HEK293 (cell line): Measurements from ENCODE around the gene SH3RF3.
A peak's percentile ranks its signal among the peaks of the same experiment; 100 is the strongest.

Source experiments
- CTCF ChIA-PET: fragments of 350-600 bp; formaldehyde crosslinking; extraction: SDS; loops from one replicate; lab custom pipeline; 2021; ENCODE audit warnings: antibody characterized with exemption; lab: Yijun Ruan, JAX
- POLR2A ChIA-PET: fragments of 300-600 bp; formaldehyde crosslinking; extraction: SDS; loops from one replicate; lab custom pipeline; 2020; ENCODE audit warnings: antibody characterized with exemption, inconsistent platforms; lab: Yijun Ruan, JAX
- H3K27ac ChIP-seq: fragments of 200-500 bp; sonication (Bioruptor generic); 2 replicates; pipeline ENCODE4 v1.5.1; 2014; ENCODE audit warnings: low read depth, low read length, control low read depth, inconsistent platforms; ENCODE audit errors: extremely low read depth
- H3K36me3 ChIP-seq, 2 experiments: fragments of 200-500 bp in 1 of 2; sonication (Bioruptor generic) in 1 of 2; 1 replicate in 1 of 2; 2 replicates in 1 of 2; pipeline ENCODE4 v1.5.1; 2014 to 2017; ENCODE audit warnings: inconsistent platforms in 2 of 2, low read length in 2 of 2; ENCODE audit not compliant: control insufficient read depth in 2 of 2, insufficient read depth in 1 of 2
- H3K4me1 ChIP-seq: fragments of 200-500 bp; sonication (Bioruptor generic); 2 replicates; pipeline ENCODE4 v1.5.1; 2014; ENCODE audit warnings: mild to moderate bottlenecking, low read length, inconsistent platforms; ENCODE audit not compliant: control insufficient read depth, insufficient read depth
- H3K4me3 ChIP-seq: 2 replicates; pipeline ENCODE4 v1.5.1; 2011; ENCODE audit warnings: low read depth, mild to moderate bottlenecking, control low read depth, low read length, moderate library complexity
- H3K9me3 ChIP-seq: fragments of 200-500 bp; sonication (Bioruptor generic); 2 replicates; pipeline ENCODE4 v1.5.1; 2014; ENCODE audit warnings: low read depth, low read length, inconsistent platforms; ENCODE audit not compliant: control insufficient read depth, insufficient read depth
- HOXA7 ChIP-seq: sonication (generic); formaldehyde crosslinking; IDR thresholded peaks from 2 replicates; pipeline ENCODE4 v1.8.1; 2022; ENCODE audit warnings: missing genetic modification reagents, borderline replicate concordance
- KLF1 ChIP-seq: fragments of 450-650 bp; formaldehyde crosslinking; IDR thresholded peaks from 2 replicates; pipeline ENCODE4 v1.5.1; 2016; ENCODE audit warnings: missing biosample characterization, missing genetic modification characterization
- KLF8 ChIP-seq: fragments of 450-650 bp; formaldehyde crosslinking; IDR thresholded peaks from 2 replicates; pipeline ENCODE4 v1.5.1; 2016; ENCODE audit warnings: missing biosample characterization, missing genetic modification characterization
- MEIS1 ChIP-seq: sonication (generic); formaldehyde crosslinking; IDR thresholded peaks from 2 replicates; pipeline ENCODE4 v1.8.1; 2022; ENCODE audit warnings: missing genetic modification reagents, mild to moderate bottlenecking, borderline replicate concordance
- OSR2 ChIP-seq: fragments of 450-650 bp; formaldehyde crosslinking; IDR thresholded peaks from 2 replicates; pipeline ENCODE4 v1.5.1; 2016; ENCODE audit warnings: missing biosample characterization, missing genetic modification characterization
- SCRT2 ChIP-seq: fragments of 450-650 bp; formaldehyde crosslinking; IDR thresholded peaks from 2 replicates; pipeline ENCODE4 v1.5.1; 2016; ENCODE audit warnings: missing biosample characterization, missing genetic modification characterization
- TCF7L2 ChIP-seq: IDR thresholded peaks from 2 replicates; pipeline ENCODE4 v1.6.1; 2011; ENCODE audit warnings: low read depth, mild to moderate bottlenecking, inconsistent platforms, low read length, moderate library complexity, borderline replicate concordance
- ZNF121 ChIP-seq: fragments of 450-650 bp; formaldehyde crosslinking; IDR thresholded peaks from 2 replicates; pipeline ENCODE4 v1.5.1; 2016; ENCODE audit warnings: missing biosample characterization, missing genetic modification characterization
- ZNF324 ChIP-seq: fragments of 450-650 bp; formaldehyde crosslinking; IDR thresholded peaks from 2 replicates; pipeline ENCODE4 v1.5.1; 2016; ENCODE audit warnings: missing biosample characterization, missing genetic modification characterization
- ZNF37A ChIP-seq: fragments of 450-650 bp; IDR thresholded peaks from 2 replicates; pipeline ENCODE4 v1.5.1; 2018; ENCODE audit warnings: missing biosample characterization, missing genetic modification characterization
- ZNF433 ChIP-seq: fragments of 450-650 bp; formaldehyde crosslinking; IDR thresholded peaks from 2 replicates; pipeline ENCODE4 v1.5.1; 2016; ENCODE audit warnings: missing biosample characterization, missing genetic modification characterization, low read depth
- ZNF560 ChIP-seq: fragments of 450-650 bp; formaldehyde crosslinking; IDR thresholded peaks from 2 replicates; pipeline ENCODE4 v1.5.1; 2017; ENCODE audit warnings: missing biosample characterization, missing genetic modification characterization, borderline replicate concordance
- ZNF629 ChIP-seq: fragments of 450-650 bp; formaldehyde crosslinking; IDR thresholded peaks from 2 replicates; pipeline ENCODE4 v1.5.1; 2017; ENCODE audit warnings: missing biosample characterization, missing genetic modification characterization
- ZNF660 ChIP-seq: fragments of 450-650 bp; IDR thresholded peaks from 2 replicates; pipeline ENCODE4 v1.5.1; 2018; ENCODE audit warnings: missing biosample characterization, mild to moderate bottlenecking, missing genetic modification characterization
- ZNF776 ChIP-seq: fragments of 450-650 bp; formaldehyde crosslinking; IDR thresholded peaks from 2 replicates; pipeline ENCODE4 v1.5.0; 2017; ENCODE audit warnings: missing biosample characterization, missing genetic modification characterization, borderline replicate concordance
- TF ChIP-seq, protein P1 (sequence below): fragments of 450-650 bp; formaldehyde crosslinking; IDR thresholded peaks from 2 replicates; pipeline ENCODE4 v1.5.1; 2016; ENCODE audit warnings: missing biosample characterization, missing genetic modification characterization
- TF ChIP-seq, protein P2 (sequence below): fragments of 450-650 bp; formaldehyde crosslinking; IDR thresholded peaks from 2 replicates; pipeline ENCODE4 v1.5.1; 2016; ENCODE audit warnings: missing biosample characterization, missing genetic modification characterization
- TF ChIP-seq, protein P3 (sequence below): fragments of 450-650 bp; formaldehyde crosslinking; IDR thresholded peaks from 2 replicates; pipeline ENCODE4 v1.5.1; 2016; ENCODE audit warnings: missing biosample characterization, missing genetic modification characterization
- TF ChIP-seq, protein P4 (sequence below): IDR thresholded peaks from 2 replicates; pipeline ENCODE4 v1.6.1; 2011; ENCODE audit warnings: mild to moderate bottlenecking, low read depth, low read length, borderline replicate concordance

SH3RF3 gene

DNA sequence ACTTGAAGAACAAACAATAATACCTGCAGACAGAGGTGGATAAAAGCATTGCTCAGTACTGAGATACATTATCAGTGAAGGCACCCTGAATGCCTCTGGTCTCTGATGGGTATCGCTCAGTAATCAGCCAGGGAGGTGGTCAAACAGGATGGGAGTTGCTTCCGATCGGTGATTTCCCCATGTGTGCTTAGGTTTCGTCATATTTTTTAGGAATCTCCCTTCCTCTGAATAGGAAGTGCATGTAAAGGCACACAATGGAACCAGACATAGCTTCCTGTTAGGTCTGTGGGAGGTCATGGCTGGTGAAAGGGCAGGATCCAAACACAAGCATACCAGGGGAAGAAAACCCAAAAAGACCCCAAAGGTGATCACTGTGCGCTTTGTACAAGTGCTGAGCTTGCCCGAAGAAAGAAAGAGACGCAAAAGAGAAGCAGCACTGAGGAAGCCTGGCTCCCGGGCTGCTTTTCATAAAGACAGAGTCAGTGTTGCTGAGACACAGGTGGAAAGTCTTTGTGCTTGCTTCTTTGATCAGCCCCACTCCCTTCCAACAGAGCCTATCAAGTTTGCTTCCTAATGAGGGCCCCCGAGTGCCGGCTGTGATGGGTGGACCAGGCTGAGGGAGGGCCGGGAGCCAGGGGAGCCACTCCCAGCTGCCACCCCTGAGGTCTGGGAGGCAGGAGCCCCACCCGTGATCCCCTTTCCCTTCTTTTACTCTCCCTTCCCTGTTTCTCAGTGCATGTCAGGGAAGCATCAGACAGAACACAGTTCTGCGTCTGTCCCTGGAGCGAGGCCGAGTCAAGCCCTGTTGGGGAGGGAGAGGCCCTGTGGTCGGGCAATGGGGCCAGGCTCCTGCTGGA, 138.2 kb downstream of the SH3RF3 start:
- Histone ChIP-seq H3K4me3 (no peak overlapping the region), H3K9me3 (no peaks in the 10 kb centered on the region), H3K4me1 (no peaks in the 10 kb centered on the region; the same call in 1 of the 2 replicates), H3K27ac (no peak overlapping the region), H3K36me3 (no peaks in the 10 kb centered on the region)
- TF ChIP-seq KLF1 (tag by site-specific recombination), result 0 out of 2 replicates have a peak, but pooled peaks have one; percentile 22
- TF ChIP-seq, protein P1, sequence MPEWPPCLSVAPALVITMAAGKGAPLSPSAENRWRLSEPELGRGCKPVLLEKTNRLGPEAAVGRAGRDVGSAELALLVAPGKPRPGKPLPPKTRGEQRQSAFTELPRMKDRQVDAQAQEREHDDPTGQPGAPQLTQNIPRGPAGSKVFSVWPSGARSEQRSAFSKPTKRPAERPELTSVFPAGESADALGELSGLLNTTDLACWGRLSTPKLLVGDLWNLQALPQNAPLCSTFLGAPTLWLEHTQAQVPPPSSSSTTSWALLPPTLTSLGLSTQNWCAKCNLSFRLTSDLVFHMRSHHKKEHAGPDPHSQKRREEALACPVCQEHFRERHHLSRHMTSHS (tag by site-specific recombination), result no peak
- TF ChIP-seq ZNF660 (tag by site-specific recombination), result no peak
- ChIA-PET CTCF (no interaction called here), POLR2A (no interaction called here)

DNA sequence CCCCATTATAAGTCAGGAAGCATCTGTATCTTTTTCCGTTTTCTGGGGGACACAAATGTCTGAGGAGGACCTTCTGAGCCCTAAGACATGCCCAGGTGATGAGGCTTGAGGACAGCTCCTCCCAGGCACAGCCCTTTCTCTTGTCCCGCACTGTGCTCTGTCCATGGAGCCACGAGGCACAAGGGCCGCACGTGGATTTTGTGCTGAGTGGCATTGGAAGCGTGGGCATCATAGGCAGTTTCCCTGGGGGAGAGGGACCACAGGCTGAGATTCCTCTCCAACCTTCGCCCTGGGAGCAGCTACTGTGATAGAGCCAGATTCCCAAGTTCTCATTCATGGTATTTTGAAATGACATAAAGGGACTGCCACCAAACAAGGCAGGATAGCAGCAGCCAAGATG, 139.9 kb downstream of the SH3RF3 start:
- CTCF ChIA-PET, result no interaction called here
- POLR2A ChIA-PET, result no interaction called here
- TF ChIP-seq ZNF560 (tag by site-specific recombination) (no peak), SCRT2 (tag by site-specific recombination) (no peak)
- TF ChIP-seq, protein P2, sequence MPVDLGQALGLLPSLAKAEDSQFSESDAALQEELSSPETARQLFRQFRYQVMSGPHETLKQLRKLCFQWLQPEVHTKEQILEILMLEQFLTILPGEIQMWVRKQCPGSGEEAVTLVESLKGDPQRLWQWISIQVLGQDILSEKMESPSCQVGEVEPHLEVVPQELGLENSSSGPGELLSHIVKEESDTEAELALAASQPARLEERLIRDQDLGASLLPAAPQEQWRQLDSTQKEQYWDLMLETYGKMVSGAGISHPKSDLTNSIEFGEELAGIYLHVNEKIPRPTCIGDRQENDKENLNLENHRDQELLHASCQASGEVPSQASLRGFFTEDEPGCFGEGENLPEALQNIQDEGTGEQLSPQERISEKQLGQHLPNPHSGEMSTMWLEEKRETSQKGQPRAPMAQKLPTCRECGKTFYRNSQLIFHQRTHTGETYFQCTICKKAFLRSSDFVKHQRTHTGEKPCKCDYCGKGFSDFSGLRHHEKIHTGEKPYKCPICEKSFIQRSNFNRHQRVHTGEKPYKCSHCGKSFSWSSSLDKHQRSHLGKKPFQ (tag by site-specific recombination), result no peak

DNA sequence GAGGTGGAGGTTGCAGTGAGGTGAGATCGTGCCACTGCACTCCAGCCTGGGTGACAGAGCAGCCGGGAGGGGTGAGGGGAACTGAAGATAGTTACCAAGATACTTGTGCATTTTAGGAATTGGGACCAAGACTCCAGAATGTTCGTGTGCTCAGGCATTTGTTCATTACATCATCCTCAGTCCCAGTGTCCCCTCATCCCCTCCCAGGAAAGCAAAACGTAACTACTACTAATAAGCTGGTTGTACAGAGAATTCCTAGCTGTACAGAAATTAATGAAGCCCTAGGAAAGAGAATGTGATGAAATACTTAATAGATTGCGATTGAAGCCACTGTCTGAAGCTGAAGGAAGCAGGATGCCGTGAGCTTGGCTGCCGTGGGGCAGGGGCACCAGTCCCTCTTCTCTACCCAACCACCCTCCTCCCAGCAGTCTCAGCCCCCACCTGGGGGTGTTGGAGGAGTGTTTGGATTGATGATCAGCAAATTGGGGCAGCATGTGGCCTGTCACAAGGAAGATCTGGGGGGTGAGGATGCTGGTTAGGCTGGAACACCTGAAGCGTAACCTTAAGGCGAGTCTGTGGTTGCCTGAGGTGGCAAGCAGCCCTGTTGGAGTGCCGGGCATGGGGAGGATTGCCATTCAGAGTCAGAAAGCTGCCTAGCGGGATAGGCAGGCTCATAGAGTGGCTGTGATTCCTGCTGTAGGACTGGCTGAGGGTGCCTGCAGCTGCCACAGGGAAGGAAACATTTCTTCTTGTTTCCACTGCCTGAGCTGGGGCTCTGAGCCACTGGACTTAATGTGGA, 140.9 kb downstream of the SH3RF3 start:
- H3K27ac ChIP-seq, result no peak overlapping the region
- no peaks in the 10 kb centered on the region for H3K4me1 ChIP-seq
- ChIA-PET POLR2A (no interaction called here), CTCF (interaction anchor here (0.6 kb wide), 1 partner anchor 14 kb away, joined by 3 read pairs; no protein-coding TSS in a partner anchor)
- H3K4me3 ChIP-seq, result no peak overlapping the region
- no peaks in the 10 kb centered on the region for H3K36me3 ChIP-seq
- H3K9me3 ChIP-seq, result no peaks in the 10 kb centered on the region
- TF ChIP-seq, protein P3, sequence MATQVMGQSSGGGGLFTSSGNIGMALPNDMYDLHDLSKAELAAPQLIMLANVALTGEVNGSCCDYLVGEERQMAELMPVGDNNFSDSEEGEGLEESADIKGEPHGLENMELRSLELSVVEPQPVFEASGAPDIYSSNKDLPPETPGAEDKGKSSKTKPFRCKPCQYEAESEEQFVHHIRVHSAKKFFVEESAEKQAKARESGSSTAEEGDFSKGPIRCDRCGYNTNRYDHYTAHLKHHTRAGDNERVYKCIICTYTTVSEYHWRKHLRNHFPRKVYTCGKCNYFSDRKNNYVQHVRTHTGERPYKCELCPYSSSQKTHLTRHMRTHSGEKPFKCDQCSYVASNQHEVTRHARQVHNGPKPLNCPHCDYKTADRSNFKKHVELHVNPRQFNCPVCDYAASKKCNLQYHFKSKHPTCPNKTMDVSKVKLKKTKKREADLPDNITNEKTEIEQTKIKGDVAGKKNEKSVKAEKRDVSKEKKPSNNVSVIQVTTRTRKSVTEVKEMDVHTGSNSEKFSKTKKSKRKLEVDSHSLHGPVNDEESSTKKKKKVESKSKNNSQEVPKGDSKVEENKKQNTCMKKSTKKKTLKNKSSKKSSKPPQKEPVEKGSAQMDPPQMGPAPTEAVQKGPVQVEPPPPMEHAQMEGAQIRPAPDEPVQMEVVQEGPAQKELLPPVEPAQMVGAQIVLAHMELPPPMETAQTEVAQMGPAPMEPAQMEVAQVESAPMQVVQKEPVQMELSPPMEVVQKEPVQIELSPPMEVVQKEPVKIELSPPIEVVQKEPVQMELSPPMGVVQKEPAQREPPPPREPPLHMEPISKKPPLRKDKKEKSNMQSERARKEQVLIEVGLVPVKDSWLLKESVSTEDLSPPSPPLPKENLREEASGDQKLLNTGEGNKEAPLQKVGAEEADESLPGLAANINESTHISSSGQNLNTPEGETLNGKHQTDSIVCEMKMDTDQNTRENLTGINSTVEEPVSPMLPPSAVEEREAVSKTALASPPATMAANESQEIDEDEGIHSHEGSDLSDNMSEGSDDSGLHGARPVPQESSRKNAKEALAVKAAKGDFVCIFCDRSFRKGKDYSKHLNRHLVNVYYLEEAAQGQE (tag by site-specific recombination), result no peak
- TF ChIP-seq, protein P2 (tag by site-specific recombination), result no peak
- no peak for TF ChIP-seq ZNF324 (tag by site-specific recombination)
- no peak for TF ChIP-seq OSR2 (tag by site-specific recombination)
- TF ChIP-seq ZNF776 (tag by site-specific recombination), result no peak
- TF ChIP-seq ZNF37A, result no peak
- TF ChIP-seq KLF8 (tag by site-specific recombination), result no peak
- TF ChIP-seq, protein P4, sequence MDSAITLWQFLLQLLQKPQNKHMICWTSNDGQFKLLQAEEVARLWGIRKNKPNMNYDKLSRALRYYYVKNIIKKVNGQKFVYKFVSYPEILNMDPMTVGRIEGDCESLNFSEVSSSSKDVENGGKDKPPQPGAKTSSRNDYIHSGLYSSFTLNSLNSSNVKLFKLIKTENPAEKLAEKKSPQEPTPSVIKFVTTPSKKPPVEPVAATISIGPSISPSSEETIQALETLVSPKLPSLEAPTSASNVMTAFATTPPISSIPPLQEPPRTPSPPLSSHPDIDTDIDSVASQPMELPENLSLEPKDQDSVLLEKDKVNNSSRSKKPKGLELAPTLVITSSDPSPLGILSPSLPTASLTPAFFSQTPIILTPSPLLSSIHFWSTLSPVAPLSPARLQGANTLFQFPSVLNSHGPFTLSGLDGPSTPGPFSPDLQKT, result no peak
- TF ChIP-seq ZNF121 (tag by site-specific recombination), result no peak
- no peak for TF ChIP-seq ZNF660 (tag by site-specific recombination)
- TF ChIP-seq HOXA7 (CRISPR knock-in tag), result no peak
- no peak for TF ChIP-seq ZNF629 (tag by site-specific recombination)
- TF ChIP-seq TCF7L2, result no peak
- no peak for TF ChIP-seq ZNF433 (tag by site-specific recombination)
- no peak for TF ChIP-seq MEIS1 (CRISPR knock-in tag)

More for the DNA sequence above, 139.9 kb downstream of the SH3RF3 start:
- no peak overlapping the region for H3K27ac ChIP-seq
- no peaks in the 10 kb centered on the region for H3K4me1 ChIP-seq
- H3K36me3 ChIP-seq, result no peaks in the 10 kb centered on the region
- H3K9me3 ChIP-seq, result no peaks in the 10 kb centered on the region
- H3K4me3 ChIP-seq, result no peak overlapping the region
